Thyroid gland (tissue), 4 donors: ENCODE measurements around the gene SESN3.

Experiments used
- POLR2A ChIP-seq, 2 donors: fragments of 450-650 bp; IDR thresholded peaks; one replicate each; pipeline ENCODE4 v1.6.1; 2017; ENCODE audit warnings: antibody characterized with exemption in 2 of 2, mild to moderate bottlenecking in 2 of 2, moderate library complexity in 1 of 2
- TF ChIP-seq, protein P1 (sequence below), 6 experiments: fragments of 200-600 bp in 3 of 6; fragments of 450-650 bp in 3 of 6; sonication (generic) in 3 of 6; IDR thresholded peaks; one replicate each; pipeline ENCODE4 v1.5.1; 2016 to 2019; ENCODE audit warnings: antibody characterized with exemption in 6 of 6, mild to moderate bottlenecking in 2 of 6, inconsistent platforms in 1 of 6, moderate library complexity in 1 of 6

DNA sequence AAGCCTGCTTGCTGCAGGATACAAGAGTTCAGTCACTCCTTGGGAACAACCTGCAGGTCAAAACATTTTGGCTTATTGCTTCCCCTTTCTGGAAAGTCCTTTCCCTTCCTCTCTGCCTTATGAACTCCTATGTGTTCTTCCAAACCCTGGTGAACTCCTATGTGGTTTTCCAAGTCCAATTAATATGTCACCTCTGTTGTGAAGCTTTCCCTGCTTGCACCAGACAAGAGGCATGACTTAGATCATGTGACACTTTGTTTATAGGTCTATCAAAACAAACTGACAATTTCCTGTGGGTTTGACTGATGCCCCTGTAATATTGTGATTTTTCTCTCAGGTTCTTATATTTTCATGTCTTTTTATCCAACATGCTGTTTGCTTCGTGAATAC is 77.2 kb downstream of the SESN3 start:
- TF ChIP-seq, protein P1, sequence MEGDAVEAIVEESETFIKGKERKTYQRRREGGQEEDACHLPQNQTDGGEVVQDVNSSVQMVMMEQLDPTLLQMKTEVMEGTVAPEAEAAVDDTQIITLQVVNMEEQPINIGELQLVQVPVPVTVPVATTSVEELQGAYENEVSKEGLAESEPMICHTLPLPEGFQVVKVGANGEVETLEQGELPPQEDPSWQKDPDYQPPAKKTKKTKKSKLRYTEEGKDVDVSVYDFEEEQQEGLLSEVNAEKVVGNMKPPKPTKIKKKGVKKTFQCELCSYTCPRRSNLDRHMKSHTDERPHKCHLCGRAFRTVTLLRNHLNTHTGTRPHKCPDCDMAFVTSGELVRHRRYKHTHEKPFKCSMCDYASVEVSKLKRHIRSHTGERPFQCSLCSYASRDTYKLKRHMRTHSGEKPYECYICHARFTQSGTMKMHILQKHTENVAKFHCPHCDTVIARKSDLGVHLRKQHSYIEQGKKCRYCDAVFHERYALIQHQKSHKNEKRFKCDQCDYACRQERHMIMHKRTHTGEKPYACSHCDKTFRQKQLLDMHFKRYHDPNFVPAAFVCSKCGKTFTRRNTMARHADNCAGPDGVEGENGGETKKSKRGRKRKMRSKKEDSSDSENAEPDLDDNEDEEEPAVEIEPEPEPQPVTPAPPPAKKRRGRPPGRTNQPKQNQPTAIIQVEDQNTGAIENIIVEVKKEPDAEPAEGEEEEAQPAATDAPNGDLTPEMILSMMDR (IDR thresholded peaks at IDR 0.05), result no peak
- no peak for TF ChIP-seq POLR2A (IDR thresholded peaks at IDR 0.05)
